Gastroesophageal sphincter (tissue), 4 donors: Measurements from ENCODE around the gene TMEM198. TPM values are rescaled to one million over a fixed set of nuclear protein-coding genes. Genes with fewer than 3 reads are reported as not detected.

Source experiments
- ATAC-seq: fragments of 150-250 bp; one replicate; pipeline ENCODE4 v1.9.1; 2016; ENCODE audit warnings: mild to moderate bottlenecking, moderate library complexity
- H3K27ac ChIP-seq, 4 donors: fragments of 200-600 bp; sonication (generic) in 3 of 4; 1 replicate in 3 of 4; 2 replicates in 1 of 4; pipeline ENCODE4 v1.5.1; 2016 to 2019
- H3K27me3 ChIP-seq: fragments of 200-600 bp; sonication (generic); one replicate; pipeline ENCODE4 v1.5.1; 2019
- H3K36me3 ChIP-seq, 2 donors: fragments of 200-600 bp; sonication (generic); one replicate each; pipeline ENCODE4 v1.5.1; 2019; ENCODE audit warnings: control low read depth in 1 of 2
- H3K4me1 ChIP-seq, 3 donors: fragments of 200-600 bp; sonication (generic); 1 replicate in 2 of 3; 2 replicates in 1 of 3; pipeline ENCODE4 v1.5.1; 2016 to 2019; ENCODE audit warnings: control low read depth in 2 of 3
- H3K4me3 ChIP-seq, 2 donors: fragments of 200-600 bp; sonication (generic); one replicate each; pipeline ENCODE4 v1.5.1; 2019; ENCODE audit warnings: mild to moderate bottlenecking in 1 of 2, moderate library complexity in 1 of 2
- H3K9me3 ChIP-seq, 3 donors: fragments of 200-600 bp; sonication (generic); one replicate each; pipeline ENCODE4 v1.5.1; 2017 to 2019; ENCODE audit warnings: control low read depth in 2 of 3
- EP300 ChIP-seq: sonication (generic); formaldehyde crosslinking; IDR thresholded peaks from one replicate; pipeline ENCODE4 v1.6.1; 2017; ENCODE audit warnings: antibody characterized with exemption, mild to moderate bottlenecking
- POLR2A ChIP-seq, 2 donors: fragments of 450-650 bp; IDR thresholded peaks; one replicate each; pipeline ENCODE4 v1.6.1; 2017; ENCODE audit warnings: antibody characterized with exemption in 2 of 2, mild to moderate bottlenecking in 2 of 2, moderate library complexity in 1 of 2
- POLR2AphosphoS5 ChIP-seq: sonication (generic); formaldehyde crosslinking; IDR thresholded peaks from one replicate; pipeline ENCODE4 v1.6.1; 2017; ENCODE audit warnings: antibody characterized with exemption
- WGBS, 2 donors: methylation state at CpG; one replicate each; pipeline ENCODE4 v1.1.5; 2018; ENCODE audit warnings: low coverage in 1 of 2; 5-methylcytosine and 5-hydroxymethylcytosine counted together
- total RNA-seq, 4 donors: library from RNA; depleted of rRNA; stranded (reverse); fragments of >200 nt; gene quantifications; one replicate each; pipeline ENCODE4 v1.1.0, GENCODE V29; 2016
- TF ChIP-seq, protein P1 (sequence below), 4 experiments: fragments of 200-600 bp in 2 of 4; fragments of 450-650 bp in 2 of 4; sonication (generic) in 1 of 4; IDR thresholded peaks; one replicate each; pipeline ENCODE4 v1.5.1; 2017 to 2019; ENCODE audit warnings: antibody characterized with exemption in 4 of 4, mild to moderate bottlenecking in 2 of 4, moderate library complexity in 2 of 4

Gene TMEM198
- total RNA-seq, 4 donors from 2014 or later, result 1.6 to 9.5 (median 4.1) TPM

DNA sequence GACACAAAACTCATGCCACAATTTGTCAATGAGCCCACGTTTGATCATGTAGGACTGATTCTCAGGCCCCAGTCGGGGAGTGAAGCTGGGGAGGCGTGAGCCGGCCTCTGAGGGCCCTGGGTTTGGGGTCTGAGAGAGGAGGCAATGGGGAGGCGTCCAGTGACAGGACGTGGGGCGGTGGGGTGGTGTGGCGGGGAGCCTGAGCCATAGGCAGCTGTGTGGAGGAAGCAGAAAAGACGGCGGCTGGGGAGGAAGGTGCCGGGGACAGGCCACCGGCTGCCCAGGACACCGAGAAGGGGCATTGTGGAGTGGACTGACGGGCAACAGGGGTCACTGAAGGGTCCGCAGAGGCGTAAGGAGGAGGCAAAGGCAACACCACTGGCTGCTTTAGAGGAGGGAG, 7.4 kb upstream of the TMEM198 start:
- no peak overlapping the region for H3K4me3 ChIP-seq
- TF ChIP-seq, protein P1, sequence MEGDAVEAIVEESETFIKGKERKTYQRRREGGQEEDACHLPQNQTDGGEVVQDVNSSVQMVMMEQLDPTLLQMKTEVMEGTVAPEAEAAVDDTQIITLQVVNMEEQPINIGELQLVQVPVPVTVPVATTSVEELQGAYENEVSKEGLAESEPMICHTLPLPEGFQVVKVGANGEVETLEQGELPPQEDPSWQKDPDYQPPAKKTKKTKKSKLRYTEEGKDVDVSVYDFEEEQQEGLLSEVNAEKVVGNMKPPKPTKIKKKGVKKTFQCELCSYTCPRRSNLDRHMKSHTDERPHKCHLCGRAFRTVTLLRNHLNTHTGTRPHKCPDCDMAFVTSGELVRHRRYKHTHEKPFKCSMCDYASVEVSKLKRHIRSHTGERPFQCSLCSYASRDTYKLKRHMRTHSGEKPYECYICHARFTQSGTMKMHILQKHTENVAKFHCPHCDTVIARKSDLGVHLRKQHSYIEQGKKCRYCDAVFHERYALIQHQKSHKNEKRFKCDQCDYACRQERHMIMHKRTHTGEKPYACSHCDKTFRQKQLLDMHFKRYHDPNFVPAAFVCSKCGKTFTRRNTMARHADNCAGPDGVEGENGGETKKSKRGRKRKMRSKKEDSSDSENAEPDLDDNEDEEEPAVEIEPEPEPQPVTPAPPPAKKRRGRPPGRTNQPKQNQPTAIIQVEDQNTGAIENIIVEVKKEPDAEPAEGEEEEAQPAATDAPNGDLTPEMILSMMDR (IDR thresholded peaks at IDR 0.05), result no peak
- TF ChIP-seq EP300 (no peak), POLR2A (IDR thresholded peaks at IDR 0.05) (no peak), POLR2AphosphoS5 (no peak)
- WGBS, 2 donors, result 40 to 84% methylated on average over 1 to 7 of the region's 16 CpGs

DNA sequence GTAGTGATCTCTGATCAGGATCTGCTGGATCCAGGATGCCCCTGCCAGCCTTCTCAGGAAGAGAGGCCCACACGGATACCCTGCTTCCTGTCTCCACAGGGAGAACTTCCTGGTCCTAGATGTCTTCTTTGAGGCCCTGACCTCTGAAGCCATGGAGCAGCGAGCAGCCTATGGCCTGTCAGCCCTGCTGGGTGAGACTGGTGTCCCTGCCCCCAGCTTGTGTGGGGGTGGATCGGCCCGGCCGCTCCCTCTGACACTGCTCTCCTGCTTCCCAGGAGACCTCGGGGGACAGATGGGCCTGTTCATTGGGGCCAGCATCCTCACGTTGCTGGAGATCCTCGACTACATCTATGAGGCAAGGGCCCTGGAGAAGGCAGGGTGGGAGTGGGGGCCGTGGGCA, 6.9 kb upstream of the TMEM198 start:
- H3K36me3 ChIP-seq, result peaks cover 0 to 29% of the 10 kb centered on the region in 2 donors
- WGBS, 2 donors, result no CpG with 5 or more reads among the region's 9 CpGs
- ATAC-seq, result no peak
- no peaks in the 10 kb centered on the region for H3K9me3 ChIP-seq
- H3K27ac ChIP-seq, result no peak overlapping the region
- peaks cover 0 to 27% (median 6%) of the 10 kb centered on the region in 3 donors for H3K4me1 ChIP-seq
- H3K4me3 ChIP-seq, result no peak overlapping the region
- TF ChIP-seq EP300, result no peak
- no peak for TF ChIP-seq POLR2AphosphoS5
- no peak for TF ChIP-seq POLR2A (IDR thresholded peaks at IDR 0.05)
- peaks cover 3% of the 10 kb centered on the region for H3K27me3 ChIP-seq

More for the DNA sequence above, 7.4 kb upstream of the TMEM198 start:
- Histone ChIP-seq H3K27ac (no peak overlapping the region), H3K36me3 (peaks cover 0 to 29% of the 10 kb centered on the region in 2 donors), H3K27me3 (peaks cover 9% of the 10 kb centered on the region), H3K4me1 (peaks cover 0 to 22% (median under 1%) of the 10 kb centered on the region in 3 donors), H3K9me3 (no peaks in the 10 kb centered on the region)
- ATAC-seq, result no peak

DNA sequence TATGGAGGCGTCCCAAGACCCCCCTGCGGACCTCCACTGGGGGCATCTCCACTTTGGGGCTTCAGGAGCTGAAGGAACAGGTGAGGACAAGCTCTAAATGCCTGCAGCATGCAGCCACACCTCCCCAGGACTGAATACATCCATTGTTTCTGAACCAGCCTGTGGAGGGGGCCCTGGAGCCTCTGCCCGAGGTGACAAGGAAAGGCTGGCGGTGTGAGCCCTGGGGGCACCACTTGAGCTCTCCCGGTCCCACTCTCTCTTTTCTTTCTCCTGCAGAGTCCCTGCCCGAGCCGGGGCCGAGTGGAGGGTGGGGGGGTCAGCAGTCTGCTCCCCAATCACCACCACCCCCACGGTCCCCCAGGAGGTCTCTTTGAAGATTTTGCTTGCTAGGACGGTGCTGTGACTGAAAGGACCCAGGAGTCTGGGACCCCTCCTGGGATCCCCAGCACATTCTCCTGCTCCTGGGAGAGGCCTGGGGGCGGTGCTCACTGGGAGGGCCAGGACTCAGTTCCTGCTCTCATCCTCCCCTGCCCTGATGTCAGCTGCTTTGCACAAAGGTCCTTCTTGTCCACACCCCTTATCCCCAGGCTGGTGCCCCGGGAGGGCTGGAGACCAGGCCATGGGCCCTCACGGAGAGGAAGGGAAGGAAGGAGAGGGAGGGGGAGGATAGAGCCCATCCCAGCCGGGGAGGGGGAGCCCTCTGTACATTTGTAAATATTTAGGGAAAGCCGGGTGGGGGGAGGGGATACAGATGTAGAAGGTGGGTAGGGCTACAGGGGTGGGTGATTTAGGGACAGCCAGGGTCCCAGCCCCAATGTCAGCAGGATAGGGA, 6.0 kb upstream of the TMEM198 start:
- H3K4me3 ChIP-seq, result no peak overlapping the region
- no peaks in the 10 kb centered on the region for H3K9me3 ChIP-seq
- peak overlapping the region in 2 of 4 donors; percentile 16 to 32 for H3K27ac ChIP-seq
- TF ChIP-seq EP300, result no peak
- TF ChIP-seq, protein P1 (IDR thresholded peaks at IDR 0.05), result no peak
- TF ChIP-seq POLR2AphosphoS5, result no peak
- no peak for TF ChIP-seq POLR2A (IDR thresholded peaks at IDR 0.05)
- peaks cover 0 to 29% of the 10 kb centered on the region in 2 donors for H3K36me3 ChIP-seq
- ATAC-seq, result no peak
- H3K27me3 ChIP-seq, result no peaks in the 10 kb centered on the region
- peaks cover 0 to 36% (median 6%) of the 10 kb centered on the region in 3 donors for H3K4me1 ChIP-seq
- WGBS, 2 donors, result 12 to 60% methylated on average over 1 to 2 of the region's 15 CpGs

DNA sequence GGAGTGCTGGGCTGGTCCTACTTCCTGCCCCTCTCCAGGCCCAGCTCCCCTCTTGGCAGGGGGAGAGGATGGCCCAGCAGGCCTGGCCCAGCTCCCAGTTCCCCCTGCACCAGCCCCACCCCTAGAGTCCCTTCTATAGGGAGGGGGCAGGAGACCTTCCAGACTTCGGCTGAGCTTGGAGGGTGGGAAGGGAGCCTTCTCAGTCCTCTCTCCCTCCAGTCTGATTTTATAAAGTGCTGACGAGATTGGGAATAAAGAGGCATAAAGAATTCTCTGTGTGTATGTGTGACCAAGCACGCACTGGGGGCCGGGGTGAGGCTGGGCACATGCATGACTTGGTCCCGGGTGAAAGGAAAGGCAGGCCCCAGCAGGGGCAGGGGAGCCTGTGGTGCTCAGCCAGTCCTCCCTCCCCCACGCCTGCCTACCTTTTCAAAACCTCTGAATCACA, 5.3 kb upstream of the TMEM198 start:
- WGBS, 2 donors, result 27 to 45% methylated on average over 2 to 5 of the region's 6 CpGs
- no peaks in the 10 kb centered on the region for H3K9me3 ChIP-seq
- peaks cover 0 to 43% (median 6%) of the 10 kb centered on the region in 3 donors for H3K4me1 ChIP-seq
- no peaks in the 10 kb centered on the region for H3K27me3 ChIP-seq
- peaks cover 0 to 29% of the 10 kb centered on the region in 2 donors for H3K36me3 ChIP-seq
- no peak overlapping the region for H3K4me3 ChIP-seq
- peak overlapping the region in 2 of 4 donors; percentile 16 to 32 for H3K27ac ChIP-seq
- ATAC-seq, result no peak
- TF ChIP-seq, protein P1 (IDR thresholded peaks at IDR 0.05), result no peak
- TF ChIP-seq EP300, result no peak

DNA sequence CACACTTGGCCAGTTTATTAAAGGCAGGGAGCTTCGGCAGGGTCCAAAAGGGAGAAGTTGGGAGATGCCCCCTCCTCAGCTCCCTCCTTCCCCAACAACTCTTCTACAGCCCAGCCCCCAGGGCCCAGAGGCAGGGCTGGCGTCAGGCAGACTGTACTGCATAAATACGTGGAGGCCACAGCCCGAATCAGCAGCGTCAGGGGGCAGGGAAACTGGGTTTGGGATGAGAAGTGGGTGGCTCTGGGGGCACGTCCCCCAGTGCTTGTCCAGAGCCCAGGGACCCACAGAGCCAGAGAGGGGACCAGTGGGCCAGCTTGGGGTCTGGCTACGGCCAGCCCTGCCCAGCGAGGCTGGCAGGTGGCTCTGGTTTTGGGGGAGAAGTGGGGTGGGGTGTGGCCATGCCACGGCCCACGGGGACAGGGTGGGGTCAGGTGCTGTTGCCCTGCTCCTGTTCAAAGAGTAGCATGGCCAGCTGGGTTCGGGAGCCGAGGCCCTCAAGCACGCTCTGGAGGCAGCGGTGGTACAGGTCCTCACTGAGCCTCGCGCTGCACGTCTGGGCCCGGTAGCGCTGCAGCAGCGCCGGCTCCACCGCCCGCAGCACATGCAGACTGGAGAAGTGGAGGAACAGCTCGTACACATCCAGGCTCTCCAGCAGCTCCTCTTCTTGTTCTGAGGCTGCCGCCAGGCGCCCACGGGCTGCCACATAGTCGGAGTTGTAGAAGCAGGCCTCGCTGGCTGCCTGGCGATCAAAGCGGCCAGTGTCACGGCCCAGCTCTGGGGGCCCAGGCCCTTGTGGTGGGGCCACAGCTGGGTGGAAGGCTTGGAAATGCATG, 4.7 kb upstream of the TMEM198 start:
- no peak overlapping the region for H3K4me3 ChIP-seq
- no peaks in the 10 kb centered on the region for H3K27me3 ChIP-seq
- no peaks in the 10 kb centered on the region for H3K9me3 ChIP-seq
- no peak for ATAC-seq
- 60% methylated on average over 2 of the region's 32 CpGs; no CpG with 5 or more reads in 1 of the 2 donors for WGBS, 2 donors
- TF ChIP-seq POLR2AphosphoS5 (no peak), POLR2A (IDR thresholded peaks at IDR 0.05) (no peak), EP300 (no peak)
- TF ChIP-seq, protein P1 (IDR thresholded peaks at IDR 0.05), result no peak
- H3K4me1 ChIP-seq, result peaks cover 0 to 47% (median 8%) of the 10 kb centered on the region in 3 donors
- H3K27ac ChIP-seq, result no peak overlapping the region
- peaks cover 0 to 29% of the 10 kb centered on the region in 2 donors for H3K36me3 ChIP-seq
